ENCODE results near the gene ZNG1F.
"Not testable (repeated sequence)": the region's sequence is repeated elsewhere in the genome, so short reads cannot be mapped to it uniquely, and the experiment has no call there.

GRCh38 chr9:41120696-41121095, 68.4 kb downstream of the ZNG1F start:
- not testable (repeated sequence) for TF ChIP-seq CTCF (IDR thresholded peaks at IDR 0.05; ENCODE audit: low read length); EZH2 (IDR thresholded peaks at IDR 0.05; ENCODE audit: borderline replicate concordance, low read length)
